Naive B cell (primary cell): ENCODE data around the gene TP53I11. TPM values are rescaled to one million over a fixed set of nuclear protein-coding genes. Genes with fewer than 3 reads are reported as not detected.

Source experiments
- ATAC-seq, 2 donors: fragments of 150-1000 bp; cut with Tn5 transposase; 2 replicates each; pipeline ENCODE4 v1.10.0; 2021; ENCODE audit warnings: low read depth in 2 of 2, mild to moderate bottlenecking in 2 of 2, moderate library complexity in 2 of 2
- DNase-seq: peaks from one replicate; pipeline ENCODE4 v3.0.0; 2022
- H3K27ac Mint-ChIP-seq, 6 donors: one replicate each; pipeline ENCODE4 v1.8.0; 2020 to 2022; ENCODE audit warnings: mild to moderate bottlenecking in 6 of 6, mixed read lengths in 6 of 6, moderate library complexity in 5 of 6, inconsistent platforms in 2 of 6
- H3K27me3 Mint-ChIP-seq, 3 donors: one replicate each; pipeline ENCODE4 v1.8.0; 2021 to 2022; ENCODE audit warnings: mixed read lengths in 3 of 3, mild to moderate bottlenecking in 1 of 3
- H3K36me3 Mint-ChIP-seq, 2 donors: one replicate each; pipeline ENCODE4 v1.8.0; 2020 to 2022; ENCODE audit warnings: mixed read lengths in 2 of 2, inconsistent platforms in 1 of 2, mild to moderate bottlenecking in 1 of 2
- H3K4me1 Mint-ChIP-seq, 3 donors: one replicate each; pipeline ENCODE4 v1.8.0; 2020 to 2022; ENCODE audit warnings: mixed read lengths in 3 of 3, inconsistent platforms in 1 of 3, mild to moderate bottlenecking in 1 of 3, moderate library complexity in 1 of 3
- H3K4me3 Mint-ChIP-seq, 8 donors: one replicate each; pipeline ENCODE4 v1.8.0; 2020 to 2022; ENCODE audit warnings: mild to moderate bottlenecking in 8 of 8, mixed read lengths in 8 of 8, moderate library complexity in 8 of 8, inconsistent platforms in 2 of 8
- H3K9me3 Mint-ChIP-seq, 7 donors: one replicate each; pipeline ENCODE4 v1.8.0; 2020 to 2022; ENCODE audit warnings: mixed read lengths in 7 of 7, mild to moderate bottlenecking in 5 of 7, inconsistent platforms in 2 of 7, moderate library complexity in 1 of 7
- polyA plus RNA-seq, 6 donors: library from polyadenylated mRNA; unstranded; fragments of 300-500 nt; fragmentation: Illumina TruSeq; gene quantifications; one replicate each; pipeline ENCODE4 v1.2.3, GENCODE V29; 2021; ENCODE audit warnings: low read depth in 6 of 6

TP53I11 gene
- polyA plus RNA-seq, 6 donors from 2014 or later, result 29.7 to 68.5 (median 39.4) TPM

- ATAC-seq (no peak), DNase-seq (no peak)
- Mint-ChIP-seq H3K27me3 (peaks cover 0 to 23% (median 7%) of the 10 kb centered on the region in 3 donors), H3K27ac (peak overlapping the region in 1 of 6 donors; percentile 76), H3K9me3 (no peaks in the 10 kb centered on the region), H3K4me1 (no peaks in the 10 kb centered on the region), H3K36me3 (no peaks in the 10 kb centered on the region), H3K4me3 (no peak overlapping the region)
These were observed 64.5 kb downstream of the TP53I11 start for GRCh38 chr11:44885919-44886789.

DNA sequence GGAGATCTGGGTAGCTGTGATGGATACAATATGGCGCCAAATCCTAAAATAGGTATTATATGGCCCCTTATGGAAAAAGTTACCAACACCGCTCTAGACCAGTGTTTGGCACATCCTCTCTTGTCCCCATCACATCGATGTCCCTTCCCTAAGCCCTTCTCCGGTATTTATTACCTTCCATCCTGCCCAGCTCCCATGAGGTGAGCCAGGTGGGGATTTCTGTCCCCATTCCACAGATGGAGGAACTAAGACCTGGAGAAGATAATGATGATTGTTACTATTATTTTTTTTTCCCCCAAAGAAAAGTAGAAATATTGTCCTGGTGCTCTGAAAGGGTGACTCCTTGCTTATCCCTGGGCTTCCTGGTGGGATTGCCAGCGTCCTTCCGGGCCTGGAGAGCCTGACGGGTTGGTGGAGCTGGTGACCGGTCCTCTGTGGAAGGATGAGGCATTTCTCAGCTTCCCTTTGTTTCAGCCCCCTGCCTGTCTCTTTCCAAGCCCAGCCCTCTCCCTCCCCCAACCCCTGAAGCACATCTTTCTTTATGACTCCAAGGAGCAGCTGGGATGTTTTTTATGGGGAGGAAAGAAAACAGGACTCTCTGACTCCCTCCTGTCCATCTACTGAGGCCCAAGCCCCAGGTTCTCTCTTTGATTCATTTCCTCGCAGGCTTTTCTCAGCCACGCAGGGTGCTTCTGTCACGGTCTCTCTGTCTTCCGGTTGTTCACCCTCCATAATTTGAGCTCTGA lies 65.4 kb downstream of the TP53I11 start:
- Mint-ChIP-seq H3K27me3 (peaks cover 0 to 23% (median 7%) of the 10 kb centered on the region in 3 donors), H3K36me3 (no peaks in the 10 kb centered on the region), H3K27ac (peak overlapping the region in 2 of 6 donors; percentile 8 to 76)

DNA sequence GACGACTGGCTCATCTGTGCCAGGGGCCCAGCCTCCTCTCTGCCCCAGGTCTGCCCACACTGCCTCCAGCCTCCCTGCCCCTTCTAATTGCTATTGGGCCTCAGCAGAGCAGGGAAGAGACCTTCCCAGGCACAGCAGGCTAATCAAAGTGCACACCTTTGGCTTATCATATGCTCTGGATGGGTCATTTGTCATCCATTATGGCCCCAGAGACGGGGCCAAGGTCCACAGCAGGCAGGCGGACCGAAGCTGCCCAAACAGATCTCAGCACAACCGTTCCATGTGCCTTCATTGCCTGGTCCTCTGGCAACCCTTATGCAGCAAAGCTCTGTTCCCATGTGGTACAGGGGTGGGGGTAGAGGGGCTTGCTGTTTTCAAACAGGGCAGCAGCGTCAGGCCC lies 66.6 kb downstream of the TP53I11 start:
- H3K4me3 Mint-ChIP-seq, result no peak overlapping the region
- H3K4me1 Mint-ChIP-seq, result no peaks in the 10 kb centered on the region
- ATAC-seq, result no peak
- H3K9me3 Mint-ChIP-seq, result no peaks in the 10 kb centered on the region
- H3K27ac Mint-ChIP-seq, result peak overlapping the region in 1 of 6 donors; percentile 64
- no peaks in the 10 kb centered on the region for H3K36me3 Mint-ChIP-seq
- no peak for DNase-seq
- H3K27me3 Mint-ChIP-seq, result peaks cover 0 to 19% (median 7%) of the 10 kb centered on the region in 3 donors

More for the DNA sequence above, 65.4 kb downstream of the TP53I11 start:
- no peaks in the 10 kb centered on the region for H3K4me1 Mint-ChIP-seq
- no peaks in the 10 kb centered on the region for H3K9me3 Mint-ChIP-seq
- H3K4me3 Mint-ChIP-seq, result no peak overlapping the region
- ATAC-seq (no peak), DNase-seq (no peak)

DNA sequence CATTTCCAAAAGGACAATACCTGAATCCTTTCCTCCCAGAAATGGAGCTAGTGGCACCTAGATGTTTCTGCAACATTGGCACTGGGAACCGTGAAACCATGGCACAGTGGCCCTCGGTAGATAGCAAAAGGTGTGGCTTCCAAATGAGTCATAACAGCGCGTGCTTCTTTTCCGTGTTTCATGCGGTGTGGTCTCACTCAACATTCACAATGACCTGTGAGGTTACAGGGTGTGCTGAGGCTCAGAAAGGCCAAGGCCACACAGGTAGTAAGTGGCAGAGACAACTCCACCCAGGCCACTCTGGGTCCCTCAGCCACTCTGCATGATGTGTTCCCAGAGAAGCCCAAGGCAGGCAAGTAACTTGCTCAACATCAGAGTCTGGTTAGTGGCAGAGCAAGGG lies 67.4 kb downstream of the TP53I11 start:
- DNase-seq, result no peak
- Mint-ChIP-seq H3K27ac (no peak overlapping the region), H3K4me3 (no peak overlapping the region), H3K36me3 (no peaks in the 10 kb centered on the region), H3K27me3 (peaks cover 0 to 11% (median 7%) of the 10 kb centered on the region in 3 donors), H3K4me1 (no peaks in the 10 kb centered on the region), H3K9me3 (no peaks in the 10 kb centered on the region)
- ATAC-seq, result no peak

Other genes starting within 250 kb of the TP53I11 start
- 1 to 10 TPM in 3 of 6 donors, under 1 TPM in 2, not detected in 1; 0.27 to 1.6 (median 1.1) TPM for gene TSPAN18, start 223.9 kb downstream of the TP53I11 start, polyA plus RNA-seq
- 1 to 10 TPM in 5 of 6 donors, under 1 TPM in 1; 0.75 to 3.6 (median 1.6) TPM for gene PRDM11, start 195.8 kb upstream of the TP53I11 start, polyA plus RNA-seq